ENCODE results near the gene RTCB. TPM values are rescaled to one million over a fixed set of nuclear protein-coding genes. Genes with fewer than 3 reads are reported as not detected.

Gene RTCB
- total RNA-seq, 4 donors from 2014 or later, result 53.7 to 76.4 (median 56.6) TPM

GRCh38 chr22:32421484-32421883, 9.4 kb upstream of the RTCB start:
- Histone ChIP-seq H3K27me3 (peaks cover 0 to 15% (median 11%) of the 10 kb centered on the region in 3 donors), H3K9me3 (no peaks in the 10 kb centered on the region), H3K4me3 (no peak overlapping the region), H3K27ac (no peak overlapping the region), H3K4me1 (no peaks in the 10 kb centered on the region), H3K36me3 (no peaks in the 10 kb centered on the region)
- ATAC-seq, result no peak
- intact Hi-C loops (cut with DNase I; ENCODE audit: low total_unique reads), result no loop called here
- in situ Hi-C loops (cut with MboI; ENCODE audit: low sequenced_read_pairs in 4 of 4), result no loop called here
- TF ChIP-seq, protein P1, sequence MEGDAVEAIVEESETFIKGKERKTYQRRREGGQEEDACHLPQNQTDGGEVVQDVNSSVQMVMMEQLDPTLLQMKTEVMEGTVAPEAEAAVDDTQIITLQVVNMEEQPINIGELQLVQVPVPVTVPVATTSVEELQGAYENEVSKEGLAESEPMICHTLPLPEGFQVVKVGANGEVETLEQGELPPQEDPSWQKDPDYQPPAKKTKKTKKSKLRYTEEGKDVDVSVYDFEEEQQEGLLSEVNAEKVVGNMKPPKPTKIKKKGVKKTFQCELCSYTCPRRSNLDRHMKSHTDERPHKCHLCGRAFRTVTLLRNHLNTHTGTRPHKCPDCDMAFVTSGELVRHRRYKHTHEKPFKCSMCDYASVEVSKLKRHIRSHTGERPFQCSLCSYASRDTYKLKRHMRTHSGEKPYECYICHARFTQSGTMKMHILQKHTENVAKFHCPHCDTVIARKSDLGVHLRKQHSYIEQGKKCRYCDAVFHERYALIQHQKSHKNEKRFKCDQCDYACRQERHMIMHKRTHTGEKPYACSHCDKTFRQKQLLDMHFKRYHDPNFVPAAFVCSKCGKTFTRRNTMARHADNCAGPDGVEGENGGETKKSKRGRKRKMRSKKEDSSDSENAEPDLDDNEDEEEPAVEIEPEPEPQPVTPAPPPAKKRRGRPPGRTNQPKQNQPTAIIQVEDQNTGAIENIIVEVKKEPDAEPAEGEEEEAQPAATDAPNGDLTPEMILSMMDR (IDR thresholded peaks at IDR 0.05 in 4 of 5, conservative IDR thresholded peaks at IDR 0.05 in 1 of 5), result no peak
- no peak for TF ChIP-seq POLR2A (IDR thresholded peaks at IDR 0.05)
- DNase-seq, result no peak

- DNase-seq, result no peak
- TF ChIP-seq, protein P1 (IDR thresholded peaks at IDR 0.05 in 4 of 5, conservative IDR thresholded peaks at IDR 0.05 in 1 of 5), result no peak
- TF ChIP-seq POLR2A (IDR thresholded peaks at IDR 0.05), result no peak
- H3K27me3 ChIP-seq, result peaks cover 0 to 11% (median 8%) of the 10 kb centered on the region in 3 donors
- intact Hi-C loops (cut with DNase I; ENCODE audit: low total_unique reads) (no loop called here), in situ Hi-C loops (cut with MboI; ENCODE audit: low sequenced_read_pairs in 4 of 4) (no loop called here)
- no peak for ATAC-seq
- H3K9me3 ChIP-seq, result no peaks in the 10 kb centered on the region
- no peak overlapping the region for H3K27ac ChIP-seq
- no peak overlapping the region for H3K4me3 ChIP-seq
- H3K36me3 ChIP-seq, result no peaks in the 10 kb centered on the region
- H3K4me1 ChIP-seq, result no peaks in the 10 kb centered on the region
Measured at GRCh38 chr22:32417906-32418305, 5.9 kb upstream of the RTCB start.

DNA sequence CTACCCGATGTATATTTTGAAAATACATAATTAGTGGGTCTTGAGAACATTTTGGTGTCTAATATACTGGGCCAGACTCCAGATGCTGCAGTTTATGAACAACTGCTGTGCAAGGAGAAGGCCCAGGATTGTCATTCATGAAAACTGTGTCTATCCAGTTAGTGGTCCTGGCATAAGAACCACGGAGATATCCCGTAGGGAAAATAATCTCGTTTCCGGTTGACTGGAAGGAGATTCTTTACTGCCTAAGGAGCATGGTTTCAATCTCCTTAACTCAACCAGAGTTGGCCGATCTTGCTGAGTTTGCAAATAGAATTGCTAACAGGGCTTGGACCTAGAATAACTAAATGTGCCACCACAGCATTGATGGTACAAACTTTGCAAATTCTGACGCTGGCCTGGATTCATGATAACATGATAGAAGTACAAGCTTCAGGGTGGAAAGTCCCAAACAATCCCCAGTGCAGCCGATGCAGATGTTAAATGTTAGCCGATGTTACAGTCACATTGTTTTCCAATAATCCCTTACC, 4.6 kb upstream of the RTCB start:
- Histone ChIP-seq H3K4me1 (peaks cover 0 to 6% of the 10 kb centered on the region in 2 donors), H3K9me3 (no peaks in the 10 kb centered on the region), H3K27ac (no peak overlapping the region), H3K36me3 (no peaks in the 10 kb centered on the region), H3K4me3 (no peak overlapping the region), H3K27me3 (peaks cover 0 to 2% (median 0%) of the 10 kb centered on the region in 3 donors)
- no peak for DNase-seq
- intact Hi-C loops (cut with DNase I; ENCODE audit: low total_unique reads), result no loop called here
- no peak for ATAC-seq
- in situ Hi-C loops (cut with MboI; ENCODE audit: low sequenced_read_pairs in 4 of 4), result no loop called here
- TF ChIP-seq, protein P1 (IDR thresholded peaks at IDR 0.05 in 4 of 5, conservative IDR thresholded peaks at IDR 0.05 in 1 of 5), result no peak
- no peak for TF ChIP-seq POLR2A (IDR thresholded peaks at IDR 0.05)

DNA sequence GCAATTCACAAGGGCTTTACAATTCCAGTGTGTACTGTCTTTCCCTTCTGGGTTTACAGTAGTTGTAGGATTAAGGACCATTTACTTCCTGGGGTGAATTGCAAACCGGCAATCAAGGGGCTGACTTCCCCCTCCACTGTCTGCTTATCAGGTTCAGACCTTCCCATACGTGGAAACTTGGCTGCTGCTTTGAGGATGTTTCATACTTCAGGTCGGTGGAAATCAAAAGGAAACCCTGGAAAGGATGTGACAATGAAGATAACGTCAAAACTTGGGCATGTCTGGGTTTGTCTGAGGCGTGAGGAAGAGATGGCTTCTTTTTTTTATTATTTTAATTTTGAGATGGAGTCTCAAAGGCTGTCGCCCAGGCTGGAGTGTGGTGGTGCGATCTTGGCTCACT, 2.1 kb upstream of the RTCB start:
- intact Hi-C loops (cut with DNase I; ENCODE audit: low total_unique reads), result loop anchor here (5.0 kb wide), 2 partner anchors 583 to 662 kb away; partner anchors contain the start of genes DEPDC5 and PRR14L
- in situ Hi-C loops (cut with MboI; ENCODE audit: low sequenced_read_pairs in 4 of 4), result loop anchor here in 2 of 4 donors (5.0 kb wide), 2 partner anchors 58 to 63 kb away; partner anchors contain the start of gene FBXO7 (in 1 of the 2)

More for the DNA sequence above, 2.1 kb upstream of the RTCB start:
- Histone ChIP-seq H3K27ac (no peak overlapping the region), H3K9me3 (no peaks in the 10 kb centered on the region), H3K36me3 (no peaks in the 10 kb centered on the region), H3K4me3 (no peak overlapping the region), H3K27me3 (peaks cover 0 to 2% (median 0%) of the 10 kb centered on the region in 3 donors), H3K4me1 (peaks cover 11 to 27% of the 10 kb centered on the region in 2 donors)
- TF ChIP-seq POLR2A (IDR thresholded peaks at IDR 0.05), result no peak
- TF ChIP-seq, protein P1 (IDR thresholded peaks at IDR 0.05 in 4 of 5, conservative IDR thresholded peaks at IDR 0.05 in 1 of 5), result no peak
- ATAC-seq (no peak), DNase-seq (no peak)
